NCI-H2196 treated with DMSO at 0.1 percent for 48 hours (cell line): ENCODE data around the gene CATSPERD.
"Not testable (repeated sequence)": the region's sequence is repeated elsewhere in the genome, so short reads cannot be mapped to it uniquely, and the experiment has no call there.

ENCODE experiments used
- DNase-seq: peaks from one replicate; lab custom pipeline; 2025; ENCODE audit not compliant: unreplicated experiment; lab: John Stamatoyannopoulos, UW

The CATSPERD gene

GRCh38 chr19:5719274-5719960 lies 1.0 kb upstream of the CATSPERD start:
- DNase-seq = no peak

GRCh38 chr19:5727453-5728050 lies 7.1 kb downstream of the CATSPERD start:
- no peak for DNase-seq

- not testable (repeated sequence) for DNase-seq
Observed at GRCh38 chr19:5733172-5733571, 12.7 kb downstream of the CATSPERD start.

GRCh38 chr19:5738423-5738822 lies 18.0 kb downstream of the CATSPERD start:
- no peak for DNase-seq

- DNase-seq = no peak
Observed at GRCh38 chr19:5742051-5742450, 21.6 kb downstream of the CATSPERD start.

GRCh38 chr19:5743630-5744029 lies 23.2 kb downstream of the CATSPERD start:
- no peak for DNase-seq

- not testable (repeated sequence) for DNase-seq
Observed at GRCh38 chr19:5744999-5745398, 24.6 kb downstream of the CATSPERD start.

GRCh38 chr19:5748920-5749319 lies 28.5 kb downstream of the CATSPERD start:
- DNase-seq = not testable (repeated sequence)

- DNase-seq = no peak
Observed at GRCh38 chr19:5749505-5749904, 29.1 kb downstream of the CATSPERD start.

GRCh38 chr19:5751709-5752108 lies 31.3 kb downstream of the CATSPERD start:
- DNase-seq = no peak

GRCh38 chr19:5753743-5754142 lies 33.3 kb downstream of the CATSPERD start:
- no peak for DNase-seq

GRCh38 chr19:5762608-5763217 lies 42.3 kb downstream of the CATSPERD start:
- DNase-seq = no peak

- DNase-seq = no peak
Observed at GRCh38 chr19:5765220-5765619, 44.8 kb downstream of the CATSPERD start.

GRCh38 chr19:5767949-5768348 lies 47.5 kb downstream of the CATSPERD start:
- DNase-seq = no peak

- DNase-seq = no peak
Observed at GRCh38 chr19:5772416-5772815, 52.0 kb downstream of the CATSPERD start.

GRCh38 chr19:5773276-5773675 lies 52.8 kb downstream of the CATSPERD start:
- DNase-seq = no peak

GRCh38 chr19:5774921-5775320 lies 54.5 kb downstream of the CATSPERD start:
- DNase-seq = no peak

- DNase-seq = no peak
Observed at GRCh38 chr19:5775668-5776309, 55.4 kb downstream of the CATSPERD start.

GRCh38 chr19:5778402-5778801 lies 58.0 kb downstream of the CATSPERD start:
- no peak for DNase-seq

- DNase-seq = not testable (repeated sequence)
Observed at GRCh38 chr19:5780916-5781315, 60.5 kb downstream of the CATSPERD start.

- DNase-seq = no peak
Observed at GRCh38 chr19:5782322-5782721, 61.9 kb downstream of the CATSPERD start.
